ENCODE data around the gene FNIP2.

- TF ChIP-seq, protein P1, sequence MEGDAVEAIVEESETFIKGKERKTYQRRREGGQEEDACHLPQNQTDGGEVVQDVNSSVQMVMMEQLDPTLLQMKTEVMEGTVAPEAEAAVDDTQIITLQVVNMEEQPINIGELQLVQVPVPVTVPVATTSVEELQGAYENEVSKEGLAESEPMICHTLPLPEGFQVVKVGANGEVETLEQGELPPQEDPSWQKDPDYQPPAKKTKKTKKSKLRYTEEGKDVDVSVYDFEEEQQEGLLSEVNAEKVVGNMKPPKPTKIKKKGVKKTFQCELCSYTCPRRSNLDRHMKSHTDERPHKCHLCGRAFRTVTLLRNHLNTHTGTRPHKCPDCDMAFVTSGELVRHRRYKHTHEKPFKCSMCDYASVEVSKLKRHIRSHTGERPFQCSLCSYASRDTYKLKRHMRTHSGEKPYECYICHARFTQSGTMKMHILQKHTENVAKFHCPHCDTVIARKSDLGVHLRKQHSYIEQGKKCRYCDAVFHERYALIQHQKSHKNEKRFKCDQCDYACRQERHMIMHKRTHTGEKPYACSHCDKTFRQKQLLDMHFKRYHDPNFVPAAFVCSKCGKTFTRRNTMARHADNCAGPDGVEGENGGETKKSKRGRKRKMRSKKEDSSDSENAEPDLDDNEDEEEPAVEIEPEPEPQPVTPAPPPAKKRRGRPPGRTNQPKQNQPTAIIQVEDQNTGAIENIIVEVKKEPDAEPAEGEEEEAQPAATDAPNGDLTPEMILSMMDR (IDR thresholded peaks at IDR 0.05): no peak
- no peak for TF ChIP-seq POLR2AphosphoS5 (IDR thresholded peaks at IDR 0.05)
Measured at GRCh38 chr4:158840131-158840530, 71.3 kb downstream of the FNIP2 start.

Measured in upper lobe of left lung (tissue), 4 donors.